IMR-90 (cell line): Measurements from ENCODE around the gene FMOD. TPM values are rescaled to one million over a fixed set of nuclear protein-coding genes. Genes with fewer than 3 reads are reported as not detected.

Source experiments
- ATAC-seq: fragments of 200-7000 bp; cut with Tn5 transposase; 2 replicates; pipeline ENCODE4 v1.9.1; 2020; ENCODE audit warnings: low read depth, mild to moderate bottlenecking, moderate library complexity
- BruUV-seq: library from RNA; stranded (reverse); fragments of 400-500 nt; replicated peaks from 2 replicates; lab custom pipeline; 2021; lab: Mats Ljungman, UMichigan
- CTCF ChIA-PET: fragments of 300-600 bp; formaldehyde crosslinking; extraction: SDS; loops from one replicate; lab custom pipeline; 2021; ENCODE audit warnings: antibody characterized with exemption; lab: Yijun Ruan, JAX
- POLR2A ChIA-PET: fragments of 300-600 bp; sonication (Branson Sonifier 250); formaldehyde crosslinking; loops from one replicate; lab custom pipeline; 2022; ENCODE audit warnings: antibody characterized with exemption; ENCODE audit not compliant: unreplicated experiment; lab: Charles Lee
- DNase-seq: peaks from one replicate; pipeline ENCODE4 v3.0.0; 2013
- H2AFZ ChIP-seq: replicated peaks from 2 replicates; pipeline ENCODE3; 2013; ENCODE audit warnings: low read length, mild to moderate bottlenecking; ENCODE audit not compliant: poor library complexity
- H2AK5ac ChIP-seq: 2 replicates; pipeline ENCODE4 v1.6.1; 2013; ENCODE audit warnings: low read depth, low read length, inconsistent platforms
- H2AK9ac ChIP-seq: replicated peaks from 2 replicates; pipeline ENCODE3; 2013; ENCODE audit warnings: mild to moderate bottlenecking, low read depth, low read length, moderate library complexity; ENCODE audit not compliant: poor library complexity
- H2BK120ac ChIP-seq: 2 replicates; pipeline ENCODE4 v1.6.1; 2013; ENCODE audit warnings: low read depth, low read length, inconsistent platforms
- H2BK15ac ChIP-seq: 3 replicates; pipeline ENCODE4 v1.6.1; 2013; ENCODE audit warnings: low read depth, low read length, inconsistent platforms
- H2BK20ac ChIP-seq: 2 replicates; pipeline ENCODE4 v1.6.1; 2013; ENCODE audit warnings: low read depth, mild to moderate bottlenecking, inconsistent platforms, low read length, moderate library complexity
- H2BK5ac ChIP-seq: 2 replicates; pipeline ENCODE4 v1.6.1; 2013; ENCODE audit warnings: mild to moderate bottlenecking, low read depth, low read length, inconsistent platforms; ENCODE audit not compliant: poor library complexity, severe bottlenecking
- H3K14ac ChIP-seq: replicated peaks from 2 replicates; pipeline ENCODE4 v1.6.1; 2013; ENCODE audit warnings: low read depth, low read length, inconsistent platforms
- H3K18ac ChIP-seq: 2 replicates; pipeline ENCODE4 v1.6.1; 2013; ENCODE audit warnings: low read depth, low read length, control low read depth
- H3K23ac ChIP-seq: 2 replicates; pipeline ENCODE4 v1.6.1; 2013; ENCODE audit warnings: low read depth, low read length, inconsistent platforms
- H3K27ac ChIP-seq: 2 replicates; pipeline ENCODE4 v1.5.1; 2013; ENCODE audit warnings: mild to moderate bottlenecking, control low read depth, low read length; ENCODE audit not compliant: insufficient read depth
- H3K27me3 ChIP-seq: 2 replicates; pipeline ENCODE4 v1.6.1; 2013; ENCODE audit warnings: low read length; ENCODE audit not compliant: control insufficient read depth, insufficient read depth
- H3K36me3 ChIP-seq: 2 replicates; pipeline ENCODE4 v1.6.1; 2013; ENCODE audit warnings: low read length, mixed read lengths; ENCODE audit not compliant: control insufficient read depth, insufficient read depth
- H3K4ac ChIP-seq: 2 replicates; pipeline ENCODE4 v1.6.1; 2013; ENCODE audit warnings: low read depth, low read length, inconsistent platforms
- H3K4me1 ChIP-seq: 2 replicates; pipeline ENCODE4 v1.6.1; 2013; ENCODE audit warnings: low read length, mixed read lengths; ENCODE audit not compliant: control insufficient read depth, insufficient read depth
- H3K4me2 ChIP-seq: 2 replicates; pipeline ENCODE4 v1.6.1; 2013; ENCODE audit warnings: low read depth, mild to moderate bottlenecking, control low read depth, low read length, moderate library complexity
- H3K4me3 ChIP-seq: 2 replicates; pipeline ENCODE4 v1.5.1; 2013; ENCODE audit warnings: low read depth, mild to moderate bottlenecking, control low read depth, low read length, moderate library complexity; ENCODE audit not compliant: insufficient read depth
- H3K56ac ChIP-seq: 2 replicates; pipeline ENCODE4 v1.6.1; 2013; ENCODE audit warnings: low read length, inconsistent platforms; ENCODE audit not compliant: insufficient read depth; ENCODE audit errors: extremely low read depth
- H3K79me1 ChIP-seq, 2 experiments: 2 replicates each; pipeline ENCODE4 v1.6.1; 2013; ENCODE audit warnings: low read length in 2 of 2, inconsistent platforms in 1 of 2, low read depth in 1 of 2
- H3K9ac ChIP-seq: 2 replicates; pipeline ENCODE4 v1.6.1; 2013; ENCODE audit warnings: low read depth, low read length, control low read depth
- H3K9me1 ChIP-seq: 2 replicates; pipeline ENCODE4 v1.6.1; 2013; ENCODE audit warnings: low read length, inconsistent platforms; ENCODE audit not compliant: insufficient read depth
- H3K9me3 ChIP-seq: 2 replicates; pipeline ENCODE4 v1.6.1; 2013; ENCODE audit warnings: low read length; ENCODE audit not compliant: control insufficient read depth, insufficient read depth
- H4K20me1 ChIP-seq: 2 replicates; pipeline ENCODE4 v1.6.1; 2013; ENCODE audit warnings: low read length, inconsistent platforms; ENCODE audit not compliant: insufficient read depth
- H4K5ac ChIP-seq: 2 replicates; pipeline ENCODE4 v1.6.1; 2013; ENCODE audit warnings: mild to moderate bottlenecking, low read depth, low read length, control low read depth
- H4K8ac ChIP-seq, 2 experiments: 2 replicates each; pipeline ENCODE4 v1.6.1; 2013; ENCODE audit warnings: low read depth in 2 of 2, low read length in 2 of 2, control low read depth in 1 of 2, inconsistent platforms in 1 of 2
- H4K91ac ChIP-seq: 2 replicates; pipeline ENCODE4 v1.6.1; 2013; ENCODE audit warnings: low read depth, low read length, inconsistent platforms; ENCODE audit not compliant: insufficient read depth
- BHLHE40 ChIP-seq: fragments of 150-350 bp; IDR thresholded peaks from 2 replicates; pipeline ENCODE4 v1.6.1; 2016; ENCODE audit warnings: mild to moderate bottlenecking, low read depth, low read length
- CEBPB ChIP-seq: IDR thresholded peaks from 2 replicates; pipeline ENCODE4 v1.6.1; 2012; ENCODE audit warnings: low read depth, low read length, improper control_type of control experiment
- CHD1 ChIP-seq: IDR thresholded peaks from 2 replicates; pipeline ENCODE4 v1.6.1; 2012; ENCODE audit warnings: low read depth, low read length, improper control_type of control experiment
- FOS ChIP-seq: fragments of 150-350 bp; IDR thresholded peaks from 2 replicates; pipeline ENCODE4 v1.6.1; 2016; ENCODE audit warnings: low read depth, low read length
- MAFK ChIP-seq: IDR thresholded peaks from 2 replicates; pipeline ENCODE4 v1.6.1; 2012; ENCODE audit warnings: low read depth, low read length, improper control_type of control experiment
- MAZ ChIP-seq: IDR thresholded peaks from 2 replicates; pipeline ENCODE4 v1.6.1; 2012; ENCODE audit warnings: low read depth, mild to moderate bottlenecking, low read length, improper control_type of control experiment, moderate library complexity, borderline replicate concordance
- MXI1 ChIP-seq: IDR thresholded peaks from 2 replicates; pipeline ENCODE4 v1.6.1; 2012; ENCODE audit warnings: low read depth, mild to moderate bottlenecking, low read length, moderate library complexity, borderline replicate concordance
- NFE2L2 ChIP-seq: fragments of 150-350 bp; IDR thresholded peaks from 2 replicates; pipeline ENCODE4 v1.6.1; 2016; ENCODE audit warnings: low read depth, mild to moderate bottlenecking, low read length
- POLR2A ChIP-seq: IDR thresholded peaks from 2 replicates; pipeline ENCODE4 v1.6.1; 2012; ENCODE audit warnings: mild to moderate bottlenecking, low read depth, low read length
- RAD21 ChIP-seq: IDR thresholded peaks from 2 replicates; pipeline ENCODE4 v1.6.1; 2012; ENCODE audit warnings: low read length, improper control_type of control experiment
- RCOR1 ChIP-seq: IDR thresholded peaks from 2 replicates; pipeline ENCODE4 v1.6.1; 2012; ENCODE audit warnings: mild to moderate bottlenecking, low read length, improper control_type of control experiment; ENCODE audit not compliant: insufficient replicate concordance
- RFX5 ChIP-seq: IDR thresholded peaks from 2 replicates; pipeline ENCODE4 v1.8.0; 2012; ENCODE audit warnings: low read depth, mild to moderate bottlenecking, low read length, moderate library complexity
- SMC3 ChIP-seq: fragments of 150-350 bp; IDR thresholded peaks from 2 replicates; pipeline ENCODE4 v1.6.1; 2016; ENCODE audit warnings: low read depth, mild to moderate bottlenecking, antibody characterized with exemption, low read length, moderate library complexity
- WGBS, 2 experiments: methylation state at CpG; one replicate each; pipeline versions ENCODE4 v1.1.5 to v1.1.7; 2013; ENCODE audit warnings: missing lambda C conversion rate in 2 of 2; ENCODE audit not compliant: insufficient read length in 1 of 2; ENCODE audit errors: extremely low coverage in 2 of 2; 5-methylcytosine and 5-hydroxymethylcytosine counted together
- dilution Hi-C: fragments of 300-500 bp; cut with HindIII; formaldehyde crosslinking; loops from one replicate; pipeline ENCODE4 v1.14.3; 2018; ENCODE audit warnings: low sequenced_read_pairs; ENCODE audit not compliant: unreplicated experiment
- in situ Hi-C: fragments of 300-500 bp; cut with MboI; formaldehyde crosslinking; loops from 3 replicates; pipeline ENCODE4 v1.14.3; 2019; ENCODE audit warnings: low sequenced_read_pairs, inconsistent platforms, mixed read lengths
- intact Hi-C: fragments of 100-400 bp; cut with micrococcal nuclease; formaldehyde crosslinking; loops from 2 replicates; pipeline ENCODE4 v1.10.0; 2022
- polyA plus RNA-seq, 3 experiments: library from polyadenylated mRNA; depleted of rRNA; stranded (reverse); fragments of >200 nt; gene quantifications; 2 replicates each; pipeline ENCODE4 v1.2.3, GENCODE V29; 2012; ENCODE audit warnings: low replicate concordance in 1 of 3
- total RNA-seq: library from RNA; depleted of rRNA; stranded (reverse); fragments of >200 nt; gene quantifications from 2 replicates; pipeline ENCODE4 v1.2.3, GENCODE V29; 2012
- TF ChIP-seq, protein P1 (sequence below): conservative IDR thresholded peaks from 2 replicates; pipeline ENCODE4 v1.5.1; 2012; ENCODE audit warnings: mild to moderate bottlenecking, low read depth, low read length, improper control_type of control experiment
- TF ChIP-seq, protein P2 (sequence below): fragments of 150-350 bp; IDR thresholded peaks from 2 replicates; pipeline ENCODE4 v1.6.1; 2016; ENCODE audit warnings: low read depth, mild to moderate bottlenecking, low read length, moderate library complexity, borderline replicate concordance
- TF ChIP-seq, protein P3 (sequence below): fragments of 150-350 bp; IDR thresholded peaks from 2 replicates; pipeline ENCODE4 v1.6.1; 2017; ENCODE audit warnings: mild to moderate bottlenecking, antibody characterized with exemption, low read length, low read depth

Gene FMOD
- total and polyA plus RNA-seq, 2 of the 4 experiments (the other 2 are of a cell fraction), result 0.18 to 2.7 TPM

DNA sequence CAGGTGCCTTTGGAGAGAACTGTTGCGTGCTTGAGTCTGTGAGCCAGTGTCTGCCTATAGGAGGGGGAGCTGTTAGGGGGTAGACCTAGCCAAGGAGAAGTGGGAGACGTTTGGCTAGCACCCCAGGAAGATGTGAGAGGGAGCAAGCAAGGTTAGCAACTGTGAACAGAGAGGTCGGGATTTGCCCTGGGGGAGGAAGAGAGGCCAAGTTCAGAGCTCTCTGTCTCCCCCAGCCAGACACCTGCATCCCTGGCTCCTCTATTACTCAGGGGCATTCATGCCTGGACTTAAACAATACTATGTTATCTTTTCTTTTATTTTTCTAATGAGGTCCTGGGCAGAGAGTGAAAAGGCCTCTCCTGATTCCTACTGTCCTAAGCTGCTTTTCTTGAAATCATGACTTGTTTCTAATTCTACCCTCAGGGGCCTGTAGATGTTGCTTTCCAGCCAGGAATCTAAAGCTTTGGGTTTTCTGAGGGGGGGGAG, 43.2 kb downstream of the FMOD start:
- intact Hi-C loops (no loop called here), in situ Hi-C loops (no loop called here), dilution Hi-C loops (no loop called here)
- Histone ChIP-seq H4K91ac (no peak overlapping the region), H3K4me1 (peaks cover 7% of the 10 kb centered on the region), H3K9me1 (no peaks in the 10 kb centered on the region), H2BK5ac (no peak overlapping the region), H2AK9ac (no peak overlapping the region), H3K27ac (no peak overlapping the region), H3K4ac (no peak overlapping the region), H4K8ac (no peak overlapping the region), H3K4me2 (peak overlapping the region; percentile 53; the same call in 1 of the 2 replicates), H4K20me1 (peaks cover 32% of the 10 kb centered on the region; the same call in 1 of the 2 replicates), H3K27me3 (peaks cover 6% of the 10 kb centered on the region), H2BK120ac (no peak overlapping the region), H3K18ac (no peak overlapping the region), H3K36me3 (peaks cover 14% of the 10 kb centered on the region; the same call in 1 of the 2 replicates), H3K4me3 (no peak overlapping the region), H2BK20ac (no peak overlapping the region), H3K79me1 (peaks cover 18 to 34% of the 10 kb centered on the region in 2 experiments; a peak in 2 of 4 replicates), H3K9me3 (no peaks in the 10 kb centered on the region), H2AFZ (no peak overlapping the region), H2AK5ac (no peak overlapping the region), H2BK15ac (no peak overlapping the region), H3K56ac (no peak overlapping the region), H3K23ac (no peak overlapping the region), H3K9ac (peak overlapping the region; percentile 18; the same call in 1 of the 2 replicates), H4K5ac (no peak overlapping the region), H3K14ac (no peak overlapping the region)
- DNase-seq (no peak), ATAC-seq (no peak)
- WGBS, 2 experiments, result 100% methylated on average over 1 of the region's 3 CpGs; no CpG with 5 or more reads in 1 of the 2 experiments
- TF ChIP-seq, protein P1, sequence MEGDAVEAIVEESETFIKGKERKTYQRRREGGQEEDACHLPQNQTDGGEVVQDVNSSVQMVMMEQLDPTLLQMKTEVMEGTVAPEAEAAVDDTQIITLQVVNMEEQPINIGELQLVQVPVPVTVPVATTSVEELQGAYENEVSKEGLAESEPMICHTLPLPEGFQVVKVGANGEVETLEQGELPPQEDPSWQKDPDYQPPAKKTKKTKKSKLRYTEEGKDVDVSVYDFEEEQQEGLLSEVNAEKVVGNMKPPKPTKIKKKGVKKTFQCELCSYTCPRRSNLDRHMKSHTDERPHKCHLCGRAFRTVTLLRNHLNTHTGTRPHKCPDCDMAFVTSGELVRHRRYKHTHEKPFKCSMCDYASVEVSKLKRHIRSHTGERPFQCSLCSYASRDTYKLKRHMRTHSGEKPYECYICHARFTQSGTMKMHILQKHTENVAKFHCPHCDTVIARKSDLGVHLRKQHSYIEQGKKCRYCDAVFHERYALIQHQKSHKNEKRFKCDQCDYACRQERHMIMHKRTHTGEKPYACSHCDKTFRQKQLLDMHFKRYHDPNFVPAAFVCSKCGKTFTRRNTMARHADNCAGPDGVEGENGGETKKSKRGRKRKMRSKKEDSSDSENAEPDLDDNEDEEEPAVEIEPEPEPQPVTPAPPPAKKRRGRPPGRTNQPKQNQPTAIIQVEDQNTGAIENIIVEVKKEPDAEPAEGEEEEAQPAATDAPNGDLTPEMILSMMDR, result no peak
- TF ChIP-seq RCOR1 (no peak), MAZ (no peak), MXI1 (no peak), NFE2L2 (no peak), MAFK (no peak), POLR2A (no peak; the same call in 1 of the 2 replicates), CHD1 (no peak), FOS (no peak), CEBPB (no peak), SMC3 (no peak), RFX5 (no peak), RAD21 (no peak), BHLHE40 (no peak)
- TF ChIP-seq, protein P2, sequence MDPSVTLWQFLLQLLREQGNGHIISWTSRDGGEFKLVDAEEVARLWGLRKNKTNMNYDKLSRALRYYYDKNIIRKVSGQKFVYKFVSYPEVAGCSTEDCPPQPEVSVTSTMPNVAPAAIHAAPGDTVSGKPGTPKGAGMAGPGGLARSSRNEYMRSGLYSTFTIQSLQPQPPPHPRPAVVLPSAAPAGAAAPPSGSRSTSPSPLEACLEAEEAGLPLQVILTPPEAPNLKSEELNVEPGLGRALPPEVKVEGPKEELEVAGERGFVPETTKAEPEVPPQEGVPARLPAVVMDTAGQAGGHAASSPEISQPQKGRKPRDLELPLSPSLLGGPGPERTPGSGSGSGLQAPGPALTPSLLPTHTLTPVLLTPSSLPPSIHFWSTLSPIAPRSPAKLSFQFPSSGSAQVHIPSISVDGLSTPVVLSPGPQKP, result no peak
- TF ChIP-seq, protein P3, sequence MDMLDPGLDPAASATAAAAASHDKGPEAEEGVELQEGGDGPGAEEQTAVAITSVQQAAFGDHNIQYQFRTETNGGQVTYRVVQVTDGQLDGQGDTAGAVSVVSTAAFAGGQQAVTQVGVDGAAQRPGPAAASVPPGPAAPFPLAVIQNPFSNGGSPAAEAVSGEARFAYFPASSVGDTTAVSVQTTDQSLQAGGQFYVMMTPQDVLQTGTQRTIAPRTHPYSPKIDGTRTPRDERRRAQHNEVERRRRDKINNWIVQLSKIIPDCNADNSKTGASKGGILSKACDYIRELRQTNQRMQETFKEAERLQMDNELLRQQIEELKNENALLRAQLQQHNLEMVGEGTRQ, result no peak
- POLR2A ChIA-PET, result interaction anchor here (0.6 kb wide), 1 partner anchor 20 kb away, joined by 4 read pairs; no protein-coding TSS in a partner anchor
- no TSS peak for BruUV-seq
- CTCF ChIA-PET, result interaction anchor here (1.2 to 2.6 kb wide), 4 partner anchors 13 to 40 kb away, joined by 3 to 9 read pairs (median 6); no protein-coding TSS in a partner anchor
